Measurements from ENCODE around the gene SNRNP27.

The SNRNP27 gene

GRCh38 chr2:69917852-69918251 is 24.1 kb downstream of the SNRNP27 start:
- DNase-seq: peak; percentile 89

GRCh38 chr2:69918401-69918800 is 24.6 kb downstream of the SNRNP27 start:
- no peak for DNase-seq

GRCh38 chr2:69923116-69923515 is 29.4 kb downstream of the SNRNP27 start:
- no peak for DNase-seq

GRCh38 chr2:69926849-69927515 is 33.2 kb downstream of the SNRNP27 start:
- DNase-seq: peak; percentile 57

- no peak for DNase-seq
These were observed 38.3 kb downstream of the SNRNP27 start for GRCh38 chr2:69931832-69932595.

- no peak for DNase-seq
These were observed 38.8 kb downstream of the SNRNP27 start for GRCh38 chr2:69932596-69932922.

GRCh38 chr2:69933254-69933828 is 39.6 kb downstream of the SNRNP27 start:
- DNase-seq: no peak

GRCh38 chr2:69933839-69934613 is 40.3 kb downstream of the SNRNP27 start:
- DNase-seq: peak; percentile 78

GRCh38 chr2:69934614-69934908 is 40.8 kb downstream of the SNRNP27 start:
- DNase-seq: no peak

- DNase-seq: no peak
These were observed 41.3 kb downstream of the SNRNP27 start for GRCh38 chr2:69935011-69935410.

- no peak for DNase-seq
These were observed 43.1 kb downstream of the SNRNP27 start for GRCh38 chr2:69936906-69937305.

GRCh38 chr2:69937968-69938367 is 44.2 kb downstream of the SNRNP27 start:
- DNase-seq: no peak

GRCh38 chr2:69939722-69940121 is 46.0 kb downstream of the SNRNP27 start:
- DNase-seq: no peak

GRCh38 chr2:69940691-69941090 is 46.9 kb downstream of the SNRNP27 start:
- DNase-seq: no peak

GRCh38 chr2:69943000-69943842 is 49.5 kb downstream of the SNRNP27 start:
- DNase-seq: no peak

- no peak for DNase-seq
These were observed 50.2 kb downstream of the SNRNP27 start for GRCh38 chr2:69943843-69944525.

GRCh38 chr2:69944756-69945155 is 51.0 kb downstream of the SNRNP27 start:
- DNase-seq: no peak

- no peak for DNase-seq
These were observed 51.7 kb downstream of the SNRNP27 start for GRCh38 chr2:69945441-69945840.

- DNase-seq: no peak
These were observed 52.2 kb downstream of the SNRNP27 start for GRCh38 chr2:69945941-69946340.

- DNase-seq: peak; percentile 77
These were observed 52.9 kb downstream of the SNRNP27 start for GRCh38 chr2:69946351-69947324.

Measured in HCEC 1CT (cell line).